OCI-LY7 (cell line): Measurements from ENCODE around the gene RTN4RL2. TPM values are rescaled to one million over a fixed set of nuclear protein-coding genes. Genes with fewer than 3 reads are reported as not detected.

Experiments used
- BruUV-seq: library from RNA; stranded (reverse); fragments of 400-500 nt; replicated peaks from 2 replicates; lab custom pipeline; 2021; lab: Mats Ljungman, UMichigan
- CTCF ChIA-PET: fragments of 300-600 bp; sonication (Branson Sonifier 250); formaldehyde crosslinking; loops from one replicate; lab custom pipeline; 2022; ENCODE audit warnings: antibody characterized with exemption; ENCODE audit not compliant: unreplicated experiment; lab: Charles Lee
- POLR2A ChIA-PET: fragments of 300-600 bp; sonication (Branson Sonifier 250); formaldehyde crosslinking; loops from one replicate; lab custom pipeline; 2022; ENCODE audit warnings: antibody characterized with exemption; lab: Charles Lee
- DNase-seq: peaks from one replicate; pipeline ENCODE4 v3.0.0-alpha.2; 2015; ENCODE audit warnings: low spot score
- H2AFZ ChIP-seq: fragments of 200-600 bp; sonication (generic), shearing (Covaris generic); 2 replicates; pipeline ENCODE4 v1.6.1; 2014; ENCODE audit warnings: mild to moderate bottlenecking, antibody characterized with exemption, low read length, moderate library complexity
- H3K27ac ChIP-seq: fragments of 200-600 bp; sonication (generic); 2 replicates; pipeline ENCODE4 v1.5.1; 2014; ENCODE audit warnings: mixed run types, low read depth, mild to moderate bottlenecking, moderate library complexity, low read length, inconsistent platforms; ENCODE audit not compliant: poor library complexity, severe bottlenecking
- H3K36me3 ChIP-seq: fragments of 200-600 bp; sonication (generic); 2 replicates; pipeline ENCODE4 v1.6.1; 2014; ENCODE audit warnings: mild to moderate bottlenecking, antibody characterized with exemption, low read length, moderate library complexity, mixed read lengths; ENCODE audit not compliant: insufficient read depth
- H3K4me1 ChIP-seq: fragments of 200-600 bp; sonication (generic); 2 replicates; pipeline ENCODE4 v1.5.1; 2014; ENCODE audit warnings: mild to moderate bottlenecking, low read length; ENCODE audit not compliant: insufficient read depth, poor library complexity, severe bottlenecking
- H3K4me2 ChIP-seq: fragments of 200-600 bp; sonication (generic); 2 replicates; pipeline ENCODE4 v1.6.1; 2014; ENCODE audit warnings: mild to moderate bottlenecking, low read length
- H3K4me3 ChIP-seq: fragments of 200-600 bp; sonication (generic); 2 replicates; pipeline ENCODE4 v1.5.1; 2014; ENCODE audit warnings: mild to moderate bottlenecking, low read depth, low read length; ENCODE audit not compliant: poor library complexity, severe bottlenecking
- H3K79me2 ChIP-seq: fragments of 200-600 bp; sonication (generic); 2 replicates; pipeline ENCODE4 v1.6.1; 2016; ENCODE audit warnings: low read depth, mild to moderate bottlenecking, low read length, moderate library complexity, mixed read lengths; ENCODE audit not compliant: insufficient read depth
- H3K9me2 ChIP-seq: fragments of 200-600 bp; sonication (generic); 2 replicates; pipeline ENCODE4 v1.6.1; 2016; ENCODE audit warnings: mild to moderate bottlenecking, low read length, mixed read lengths; ENCODE audit not compliant: insufficient read depth
- H3K9me3 ChIP-seq: fragments of 200-600 bp; sonication (generic); 2 replicates; pipeline ENCODE4 v1.6.1; 2014; ENCODE audit warnings: mild to moderate bottlenecking, mixed run types, low read length, mixed read lengths
- H4K20me1 ChIP-seq: fragments of 200-600 bp; sonication (generic); 2 replicates; pipeline ENCODE4 v1.6.1; 2014; ENCODE audit warnings: mild to moderate bottlenecking, antibody characterized with exemption, low read length, moderate library complexity, mixed read lengths; ENCODE audit not compliant: insufficient read depth
- CTCF ChIP-seq: fragments of 200-600 bp; sonication (generic); conservative IDR thresholded peaks from 2 replicates; pipeline ENCODE4 v1.5.1; 2014; ENCODE audit warnings: mild to moderate bottlenecking, antibody characterized with exemption, low read length, moderate library complexity, mixed read lengths
- EZH2phosphoT487 ChIP-seq: fragments of 200-600 bp; sonication (generic); IDR thresholded peaks from 2 replicates; pipeline ENCODE4 v1.6.1; 2018; ENCODE audit warnings: low read depth, borderline replicate concordance, mild to moderate bottlenecking, mixed run types, antibody characterized with exemption, low read length, moderate library complexity, mixed read lengths
- intact Hi-C: fragments of 100-400 bp; cut with micrococcal nuclease; formaldehyde crosslinking; loops from one replicate; pipeline ENCODE4 v1.10.0; 2022; ENCODE audit not compliant: unreplicated experiment
- total RNA-seq, 2 experiments: library from RNA; depleted of rRNA in 1 of 2; stranded (reverse); fragments of >200 nt in 1 of 2; shearing (Covaris generic) in 1 of 2; gene quantifications; 2 replicates each; pipeline ENCODE4 v1.2.3, GENCODE V29; 2014 to 2022

The RTN4RL2 gene
- total RNA-seq, 2 experiments from 2014 or later: 0.25 to 4.2 TPM

- no peak overlapping the region for H3K4me3 ChIP-seq
These were observed 2.3 kb upstream of the RTN4RL2 start for GRCh38 chr11:57458060-57458409.

GRCh38 chr11:57458410-57459163 lies 1.7 kb upstream of the RTN4RL2 start:
- Histone ChIP-seq H4K20me1 (no peaks in the 10 kb centered on the region), H3K27ac (no peak overlapping the region), H3K79me2 (no peaks in the 10 kb centered on the region), H3K9me3 (no peaks in the 10 kb centered on the region), H3K4me1 (peaks cover 27% of the 10 kb centered on the region), H3K36me3 (no peaks in the 10 kb centered on the region), H3K9me2 (no peaks in the 10 kb centered on the region), H2AFZ (peak overlapping the region; percentile 33; the same call in 1 of the 2 replicates), H3K4me2 (peak overlapping the region; percentile 99), H3K4me3 (peak overlapping the region; percentile 40)
- intact Hi-C loops: loop anchor here (5.0 kb wide), 2 partner anchors 109 to 111 kb away; partner anchors contain the start of gene UBE2L6
- no TSS peak for BruUV-seq
- TF ChIP-seq CTCF (peak; percentile 96), EZH2phosphoT487 (no peak)
- peak; percentile 33 for DNase-seq
- ChIA-PET CTCF (interaction anchor here (0.5 to 2.7 kb wide), 10 partner anchors 10 to 186 kb away, joined by 3 to 20 read pairs (median 9); no protein-coding TSS in a partner anchor), POLR2A (interaction anchor here (0.7 to 1.9 kb wide), 4 partner anchors 12 to 190 kb away, joined by 3 to 8 read pairs (median 4); no protein-coding TSS in a partner anchor)

More at GRCh38 chr11:57458060-57458409, 2.3 kb upstream of the RTN4RL2 start:
- Histone ChIP-seq H3K9me2 (no peaks in the 10 kb centered on the region), H3K27ac (no peak overlapping the region), H3K4me1 (peaks cover 27% of the 10 kb centered on the region), H3K9me3 (no peaks in the 10 kb centered on the region), H3K79me2 (no peaks in the 10 kb centered on the region), H3K4me2 (0 out of 2 replicates have a peak overlapping the region, but pooled peaks have one; percentile 10), H3K36me3 (no peaks in the 10 kb centered on the region), H2AFZ (no peak overlapping the region), H4K20me1 (no peaks in the 10 kb centered on the region)
- intact Hi-C loops: loop anchor here (5.0 kb wide), 2 partner anchors 109 to 111 kb away; partner anchors contain the start of gene UBE2L6
- POLR2A ChIA-PET: interaction anchor here (0.6 to 1.9 kb wide), 5 partner anchors 12 to 1214 kb away, joined by 3 to 8 read pairs (median 4); no protein-coding TSS in a partner anchor
- no peak for DNase-seq
- CTCF ChIA-PET: interaction anchor here (0.5 to 2.7 kb wide), 11 partner anchors 25 to 186 kb away, joined by 3 to 20 read pairs (median 9); partner anchors contain the start of gene TIMM10
- BruUV-seq: no TSS peak
- TF ChIP-seq EZH2phosphoT487: no peak
